ENCODE data around the gene COL5A1.
A peak's percentile ranks its signal among the peaks of the same experiment; 100 is the strongest.

COL5A1 gene

DNA sequence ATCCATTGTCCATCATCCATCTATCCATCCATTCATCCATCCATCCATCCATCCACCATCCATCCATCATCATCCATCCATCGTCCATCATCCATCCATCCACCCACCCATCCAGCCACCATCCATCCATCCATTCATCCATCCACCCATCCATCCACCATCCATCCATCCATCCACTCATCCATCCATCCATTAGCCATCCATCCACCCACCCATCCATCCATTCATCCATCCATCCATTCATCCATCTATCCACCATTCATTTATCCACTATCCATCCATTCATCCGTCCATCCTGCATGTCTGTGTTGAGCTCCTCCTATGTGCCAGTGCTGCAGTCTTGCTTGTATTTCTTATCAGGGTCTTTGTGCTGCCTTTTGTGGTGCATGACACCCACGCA is 44.2 kb downstream of the COL5A1 start:
- H3K27me3 ChIP-seq: no peaks in the 10 kb centered on the region
- TF ChIP-seq, protein P1, sequence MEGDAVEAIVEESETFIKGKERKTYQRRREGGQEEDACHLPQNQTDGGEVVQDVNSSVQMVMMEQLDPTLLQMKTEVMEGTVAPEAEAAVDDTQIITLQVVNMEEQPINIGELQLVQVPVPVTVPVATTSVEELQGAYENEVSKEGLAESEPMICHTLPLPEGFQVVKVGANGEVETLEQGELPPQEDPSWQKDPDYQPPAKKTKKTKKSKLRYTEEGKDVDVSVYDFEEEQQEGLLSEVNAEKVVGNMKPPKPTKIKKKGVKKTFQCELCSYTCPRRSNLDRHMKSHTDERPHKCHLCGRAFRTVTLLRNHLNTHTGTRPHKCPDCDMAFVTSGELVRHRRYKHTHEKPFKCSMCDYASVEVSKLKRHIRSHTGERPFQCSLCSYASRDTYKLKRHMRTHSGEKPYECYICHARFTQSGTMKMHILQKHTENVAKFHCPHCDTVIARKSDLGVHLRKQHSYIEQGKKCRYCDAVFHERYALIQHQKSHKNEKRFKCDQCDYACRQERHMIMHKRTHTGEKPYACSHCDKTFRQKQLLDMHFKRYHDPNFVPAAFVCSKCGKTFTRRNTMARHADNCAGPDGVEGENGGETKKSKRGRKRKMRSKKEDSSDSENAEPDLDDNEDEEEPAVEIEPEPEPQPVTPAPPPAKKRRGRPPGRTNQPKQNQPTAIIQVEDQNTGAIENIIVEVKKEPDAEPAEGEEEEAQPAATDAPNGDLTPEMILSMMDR (IDR thresholded peaks at IDR 0.05): no peak
- no peak overlapping the region for H3K27ac ChIP-seq
- H3K4me3 ChIP-seq: no peak overlapping the region
- intact Hi-C loops (cut with DNase I; ENCODE audit: low total_unique reads): no loop called here
- H3K36me3 ChIP-seq: peaks cover 0 to 3% (median 0%) of the 10 kb centered on the region in 3 donors
- peaks cover 0 to 62% (median 38%) of the 10 kb centered on the region in 4 donors for H3K4me1 ChIP-seq
- H3K9me3 ChIP-seq: no peaks in the 10 kb centered on the region
- no peak for DNase-seq

DNA sequence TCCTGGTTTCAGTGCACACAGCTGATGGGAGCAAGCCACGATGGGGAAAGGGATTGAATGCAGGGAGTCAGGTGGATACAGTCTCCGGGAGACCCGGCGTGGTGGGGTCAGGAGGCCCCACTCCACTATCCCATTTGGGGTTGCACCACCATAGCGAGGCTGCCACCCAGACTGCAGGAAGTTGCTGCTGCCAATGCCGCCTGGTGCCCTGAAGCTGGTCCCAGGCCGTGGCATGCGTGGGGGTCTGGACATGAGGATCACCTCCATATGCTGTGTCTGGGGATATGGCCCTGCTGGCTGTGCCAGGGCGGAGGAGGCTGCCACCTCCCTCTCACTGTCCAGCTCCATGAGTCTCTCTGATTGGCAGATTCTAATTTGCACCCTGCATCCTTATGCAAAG is 45.3 kb downstream of the COL5A1 start:
- intact Hi-C loops (cut with DNase I; ENCODE audit: low total_unique reads): no loop called here
- H3K4me1 ChIP-seq: peaks cover 0 to 54% (median 27%) of the 10 kb centered on the region in 4 donors
- TF ChIP-seq, protein P1 (IDR thresholded peaks at IDR 0.05): no peak

DNA sequence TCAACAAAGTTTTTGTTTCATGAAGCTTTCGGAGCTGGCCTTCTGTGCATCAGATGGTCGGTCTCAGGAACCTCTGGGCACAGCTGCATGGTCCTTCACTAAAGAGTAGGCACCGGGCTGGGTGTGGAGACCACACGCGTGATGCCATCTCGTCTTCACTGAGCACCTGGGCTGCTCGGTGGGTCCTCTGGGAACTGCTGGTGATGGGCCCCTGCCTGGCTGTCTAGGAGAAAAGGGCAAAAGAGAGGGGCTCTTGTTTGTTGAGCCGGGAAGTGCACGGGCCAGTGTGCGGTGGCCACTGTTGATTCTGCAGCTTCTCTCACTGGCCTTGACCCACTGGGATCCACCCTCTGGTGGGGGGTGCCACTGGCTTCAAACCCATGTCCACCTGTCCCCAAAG is 46.0 kb downstream of the COL5A1 start:
- no peaks in the 10 kb centered on the region for H3K27me3 ChIP-seq
- TF ChIP-seq, protein P1 (IDR thresholded peaks at IDR 0.05): no peak
- intact Hi-C loops (cut with DNase I; ENCODE audit: low total_unique reads): no loop called here
- no peaks in the 10 kb centered on the region for H3K9me3 ChIP-seq
- no peak for DNase-seq
- H3K27ac ChIP-seq: peak overlapping the region in 1 of 2 donors; percentile 1
- H3K4me3 ChIP-seq: no peak overlapping the region
- peaks cover 0 to 19% (median 9%) of the 10 kb centered on the region in 3 donors for H3K36me3 ChIP-seq
- H3K4me1 ChIP-seq: peaks cover 0 to 48% (median 21%) of the 10 kb centered on the region in 4 donors

More for the DNA sequence above, 45.3 kb downstream of the COL5A1 start:
- H3K27me3 ChIP-seq: no peaks in the 10 kb centered on the region
- no peak overlapping the region for H3K27ac ChIP-seq
- no peak overlapping the region for H3K4me3 ChIP-seq
- no peaks in the 10 kb centered on the region for H3K9me3 ChIP-seq
- peak in 1 of 2 donors; percentile 52 for DNase-seq
- H3K36me3 ChIP-seq: peaks cover 0 to 13% (median 4%) of the 10 kb centered on the region in 3 donors

DNA sequence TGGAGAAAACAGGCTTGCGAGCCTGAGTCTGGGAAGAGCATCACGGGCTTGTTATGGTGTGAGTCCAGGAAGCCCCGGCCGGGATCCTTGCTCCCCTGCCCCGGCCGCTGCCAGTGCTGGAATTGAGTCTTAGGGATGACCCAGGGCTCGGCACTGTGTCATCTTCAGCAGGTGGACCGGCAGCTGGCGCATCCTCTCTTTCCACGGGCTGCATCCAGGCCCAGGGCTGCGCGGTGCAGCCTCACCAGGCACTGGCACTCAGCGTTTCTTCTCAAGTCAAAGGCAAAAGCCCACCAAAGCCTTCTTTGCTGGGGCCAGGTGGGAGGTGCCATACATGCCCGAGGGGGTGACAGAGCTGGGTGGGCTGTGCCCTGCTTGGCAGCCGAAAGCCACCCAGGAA is 46.6 kb downstream of the COL5A1 start:
- DNase-seq: no peak
- intact Hi-C loops (cut with DNase I; ENCODE audit: low total_unique reads): no loop called here
- Histone ChIP-seq H3K27me3 (no peaks in the 10 kb centered on the region), H3K9me3 (no peaks in the 10 kb centered on the region), H3K36me3 (peaks cover 0 to 21% (median 9%) of the 10 kb centered on the region in 3 donors), H3K27ac (peak overlapping the region; percentile 1 to 34), H3K4me3 (no peak overlapping the region), H3K4me1 (peaks cover 0 to 41% (median 16%) of the 10 kb centered on the region in 4 donors)
- TF ChIP-seq, protein P1 (IDR thresholded peaks at IDR 0.05): no peak

DNA sequence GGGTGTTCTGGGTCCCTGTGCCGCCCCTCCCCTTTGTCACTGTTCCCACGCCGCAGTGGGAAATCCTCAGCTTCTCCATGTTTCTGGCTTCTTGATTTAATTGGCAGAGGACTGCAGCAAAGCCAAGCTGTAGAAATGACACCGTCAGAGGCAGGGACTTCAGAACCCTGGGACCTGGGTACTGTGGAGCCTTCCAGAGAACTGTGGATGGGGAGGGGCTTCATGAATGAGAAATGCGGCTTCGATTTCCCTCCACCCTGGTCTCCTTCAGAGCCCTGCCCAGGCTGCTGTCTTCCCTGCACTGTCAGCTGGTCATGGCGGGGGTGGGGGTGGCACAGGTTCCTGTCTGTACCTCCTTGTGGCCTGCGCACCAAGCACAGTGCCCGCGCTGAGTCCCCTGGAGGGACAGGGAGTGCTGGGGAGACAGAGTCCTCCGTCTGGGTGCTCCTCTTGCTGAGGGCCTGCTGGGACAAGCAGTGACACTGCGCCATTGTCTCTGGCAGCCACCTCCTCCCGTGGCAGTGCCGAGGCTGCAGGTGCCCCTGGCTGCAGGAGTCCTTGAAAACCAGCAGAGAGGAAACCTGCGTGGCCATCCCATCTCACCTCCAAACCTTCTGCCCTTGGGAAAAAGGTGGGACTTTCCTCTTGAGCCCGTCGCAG is 47.2 kb downstream of the COL5A1 start:
- Histone ChIP-seq H3K9me3 (no peaks in the 10 kb centered on the region), H3K4me3 (no peak overlapping the region), H3K36me3 (peaks cover 0 to 21% (median 9%) of the 10 kb centered on the region in 3 donors), H3K4me1 (peaks cover 0 to 35% (median 16%) of the 10 kb centered on the region in 4 donors), H3K27ac (peak overlapping the region in 1 of 2 donors; percentile 40), H3K27me3 (no peaks in the 10 kb centered on the region)
- TF ChIP-seq, protein P1 (IDR thresholded peaks at IDR 0.05): no peak
- intact Hi-C loops (cut with DNase I; ENCODE audit: low total_unique reads): no loop called here
- no peak for DNase-seq

Measured in tibial artery (tissue), 4 donors.